DMS153 treated with DMSO at 0.1 percent for 48 hours (cell line): Measurements from ENCODE around the gene DDX27.

ENCODE experiments used
- DNase-seq: peaks from one replicate; lab custom pipeline; 2025; ENCODE audit not compliant: unreplicated experiment; lab: John Stamatoyannopoulos, UW

The DDX27 gene

DNA sequence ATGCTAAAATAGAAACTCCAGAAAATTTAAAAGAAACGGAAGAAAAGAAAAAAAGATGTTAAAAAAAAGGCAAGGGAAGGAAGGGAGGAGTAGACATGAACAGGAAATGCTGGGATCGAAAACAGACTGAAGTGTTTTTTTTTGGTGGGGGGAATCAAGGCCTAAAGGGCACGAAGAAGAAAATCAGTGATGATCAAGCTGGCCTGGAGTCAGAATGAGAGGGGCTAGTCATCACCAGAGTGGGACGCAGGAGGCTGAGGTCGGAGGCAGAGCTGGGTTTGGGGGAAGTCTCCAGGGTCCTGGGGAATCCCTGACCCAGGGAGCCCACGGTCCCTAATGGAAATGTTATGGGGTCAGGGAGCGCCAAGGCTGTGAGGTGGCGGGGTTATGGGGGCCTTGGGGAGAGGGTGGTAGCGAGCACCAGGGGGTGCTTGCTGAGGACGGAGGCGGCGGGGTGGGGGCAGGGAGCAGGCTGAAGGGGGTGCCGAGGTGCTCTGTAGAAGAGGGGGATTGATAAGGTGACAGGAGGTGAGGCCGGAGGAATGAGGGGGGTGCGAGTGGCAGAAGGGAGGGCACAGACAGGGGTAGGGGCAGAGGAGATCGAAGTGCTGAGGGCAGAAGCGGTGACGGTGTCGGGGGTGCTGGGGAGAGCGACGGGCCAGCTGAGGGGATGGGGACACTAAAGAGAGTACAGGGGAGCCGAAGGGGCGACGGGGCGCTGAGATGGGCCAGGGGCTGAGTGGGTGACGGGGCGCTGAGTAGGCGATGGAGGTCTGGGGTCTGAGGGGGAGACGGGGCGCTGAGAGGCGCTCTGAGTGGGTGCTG lies 58.0 kb downstream of the DDX27 start:
- DNase-seq = no peak

DNA sequence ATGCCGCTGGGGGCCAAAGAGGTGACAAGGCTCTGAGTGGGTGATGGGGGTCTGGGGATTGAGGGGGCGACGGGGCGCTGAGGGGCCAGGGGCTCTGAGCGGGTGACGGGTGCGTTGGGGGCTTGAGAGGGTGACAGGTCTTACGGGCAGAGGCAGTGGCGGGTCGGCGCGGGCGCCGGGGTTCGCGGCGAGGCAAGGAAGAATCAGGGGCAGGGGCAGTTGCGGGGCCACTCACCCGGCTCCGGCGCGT lies 58.5 kb downstream of the DDX27 start:
- DNase-seq = no peak

DNA sequence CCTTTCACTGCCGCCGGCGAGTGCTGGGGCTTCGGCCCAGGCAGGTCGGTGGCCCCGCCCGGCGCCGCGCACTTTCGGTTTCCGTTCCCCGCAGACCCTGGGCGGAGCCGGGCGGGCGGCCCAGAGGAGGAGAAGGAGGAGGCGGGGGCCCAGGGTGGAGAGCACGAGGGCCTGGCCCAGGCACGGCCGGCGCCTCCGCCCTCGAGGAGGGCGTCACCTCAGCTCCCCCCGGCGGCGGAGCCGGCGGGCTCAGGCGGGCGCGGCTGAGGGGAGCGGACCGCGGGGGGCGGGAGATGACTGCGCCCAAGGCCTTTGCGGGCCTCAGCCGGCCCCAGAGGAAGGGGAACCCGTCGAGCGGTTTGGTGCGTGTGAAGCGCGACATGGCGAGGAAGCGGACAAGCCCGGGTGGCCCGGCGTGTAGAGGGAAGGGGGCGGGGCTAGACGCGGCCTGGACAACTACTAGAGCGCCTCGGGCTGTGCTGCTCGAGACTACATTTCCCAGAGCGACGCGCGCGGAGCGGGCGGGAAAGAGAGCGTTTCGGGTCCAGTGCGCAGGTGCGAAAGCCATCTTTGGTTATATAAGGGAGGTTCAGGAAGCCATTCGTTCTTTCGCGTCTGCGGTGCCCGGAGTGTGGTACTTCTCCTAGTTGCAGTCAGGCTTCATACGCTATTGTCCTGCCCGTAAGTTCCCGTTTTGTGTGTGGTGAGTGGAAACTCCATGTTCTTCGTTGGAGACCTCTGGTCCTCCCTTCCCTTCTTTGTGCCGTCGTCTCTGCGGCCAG lies 59.0 kb downstream of the DDX27 start, which contains the start of gene ZNFX1:
TSS of gene ZNFX1 (minus strand) at position 22 of the 782 bp plus-strand sequence. CDS start 2,218 bp downstream, outside the sequence.
- DNase-seq = peak; percentile 95

DNA sequence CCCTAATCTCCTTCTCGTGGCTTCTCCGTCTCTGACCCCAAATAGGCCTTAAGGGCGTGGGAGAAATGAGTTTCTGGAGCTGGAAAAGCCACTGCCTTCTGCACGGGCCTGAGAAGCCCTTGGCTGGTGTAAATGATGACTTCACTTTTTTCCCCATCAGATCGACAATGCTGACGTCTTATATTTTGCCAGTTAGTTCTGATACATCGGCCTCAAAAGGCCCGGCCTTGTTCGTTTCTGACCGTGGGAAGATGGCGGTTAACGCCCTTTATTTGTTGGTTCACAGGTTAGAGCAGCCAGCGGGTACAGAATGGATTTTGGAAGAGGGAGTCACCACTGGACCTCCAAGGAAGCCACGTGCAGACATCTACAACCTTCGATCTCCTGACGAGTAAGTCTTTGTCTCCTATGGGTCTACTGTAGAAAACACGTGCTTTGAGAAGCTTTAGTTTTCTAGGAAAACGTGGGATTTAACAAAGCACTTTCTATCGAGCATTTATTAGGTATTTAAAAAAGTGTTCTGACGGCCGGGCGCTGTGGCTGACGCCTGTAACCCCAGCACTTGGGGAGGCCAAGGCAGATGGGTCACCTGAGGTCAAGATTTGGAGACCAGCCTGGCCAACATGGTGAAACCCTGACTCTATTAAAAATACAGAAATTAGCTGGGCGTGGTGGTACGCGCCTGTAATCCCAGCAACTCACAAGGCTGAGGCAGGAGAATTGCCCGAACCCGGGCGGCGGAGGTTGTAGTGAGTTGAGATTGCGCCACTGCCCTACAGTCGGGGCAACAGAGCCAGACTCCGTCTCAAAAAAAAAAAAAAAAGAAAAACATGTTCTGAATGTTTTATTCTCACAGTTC lies 59.8 kb downstream of the DDX27 start:
- DNase-seq = no peak

GRCh38 chr20:49279677-49280462 lies 60.7 kb downstream of the DDX27 start:
- DNase-seq = no peak

- no peak for DNase-seq
Measured at GRCh38 chr20:49280463-49281058, 61.3 kb downstream of the DDX27 start.

DNA sequence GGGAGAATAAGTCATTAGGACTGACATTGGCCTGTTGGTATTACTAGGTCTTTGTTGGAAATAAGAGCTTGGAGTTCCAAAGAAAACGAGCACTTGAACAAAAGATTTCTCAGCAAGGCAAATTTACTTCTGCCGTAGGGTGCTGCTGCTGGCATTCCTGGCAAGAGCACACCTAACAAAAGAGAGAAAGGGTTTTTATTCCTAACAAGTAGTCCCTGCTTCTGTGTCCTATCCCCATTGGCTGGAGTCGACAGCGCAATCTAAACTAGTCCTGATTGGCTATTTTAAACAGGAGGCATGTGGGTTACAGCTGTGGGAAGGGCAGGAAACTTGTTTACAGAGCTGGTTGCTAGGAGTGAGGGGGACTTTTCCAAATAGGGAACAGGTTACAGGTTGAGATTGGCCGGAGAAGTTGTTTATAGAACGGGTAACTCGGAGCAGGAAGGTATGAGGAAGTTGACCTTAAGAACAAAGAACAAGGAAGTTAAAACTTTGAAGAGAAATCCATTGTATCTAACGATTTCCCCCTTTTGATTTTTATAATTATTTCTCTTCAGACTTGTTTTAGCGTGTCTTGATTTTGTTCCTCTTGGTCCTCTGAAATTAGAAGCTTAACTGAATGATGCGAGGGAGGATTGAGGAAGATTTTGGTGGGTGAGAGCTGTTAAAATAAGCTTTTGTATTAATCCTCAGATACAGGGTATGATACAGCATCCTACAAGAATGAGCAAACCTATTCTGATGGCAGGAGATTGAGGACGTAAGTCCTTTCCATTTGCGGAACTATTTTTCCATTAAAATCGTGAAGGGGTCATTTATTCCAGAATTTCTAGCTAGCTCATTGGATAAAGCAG lies 62.1 kb downstream of the DDX27 start:
- no peak for DNase-seq

- DNase-seq = no peak
Measured at GRCh38 chr20:49281913-49282467, 62.8 kb downstream of the DDX27 start.

- DNase-seq = no peak
Measured at GRCh38 chr20:49282584-49283171, 63.5 kb downstream of the DDX27 start.

GRCh38 chr20:49283176-49283702 lies 64.0 kb downstream of the DDX27 start:
- DNase-seq = no peak

DNA sequence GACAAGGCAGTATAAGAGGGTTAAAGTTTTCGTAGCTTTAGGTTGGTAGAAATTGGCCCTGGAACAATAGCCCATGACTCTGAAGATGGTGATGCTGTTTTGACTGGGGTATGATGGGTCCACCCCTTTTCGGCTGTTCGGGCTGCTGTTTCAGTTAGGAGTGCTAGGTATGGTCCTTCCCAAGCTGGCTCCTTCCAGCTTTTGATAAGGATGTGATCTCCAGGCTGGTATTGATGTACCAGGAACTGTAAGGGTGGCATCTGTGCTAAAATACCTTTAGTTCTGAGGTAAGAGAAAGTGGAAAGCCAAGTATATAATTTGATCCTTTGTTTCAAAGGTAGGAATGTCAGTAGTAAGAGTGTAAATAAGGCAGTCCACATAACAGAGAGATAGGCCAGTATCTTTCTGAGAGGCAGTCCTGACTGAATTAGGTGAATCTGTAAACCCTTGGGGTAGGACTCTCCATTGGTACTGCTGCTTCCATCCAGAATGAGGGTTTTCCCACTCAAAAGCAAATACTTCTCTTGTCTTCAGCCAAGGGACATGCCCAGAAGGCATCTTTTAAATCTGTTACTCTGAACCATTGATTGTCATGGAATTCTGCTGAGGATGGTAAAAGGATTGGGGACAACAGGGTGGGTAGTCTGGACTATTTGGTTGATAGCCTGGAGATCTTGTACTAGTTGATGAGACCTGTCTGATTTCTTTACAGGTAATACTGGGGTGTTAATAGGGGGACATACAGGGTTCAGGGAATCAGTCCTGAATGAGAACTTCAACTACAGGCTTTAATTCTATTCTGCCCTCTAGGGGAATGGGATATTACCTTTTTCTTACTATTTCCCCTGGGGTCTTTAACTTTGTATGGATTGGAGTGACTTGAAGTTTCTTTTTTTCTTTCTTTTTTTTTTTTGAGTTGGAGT lies 64.7 kb downstream of the DDX27 start:
- DNase-seq = no peak

GRCh38 chr20:49284818-49285217 lies 65.6 kb downstream of the DDX27 start:
- DNase-seq = no peak

DNA sequence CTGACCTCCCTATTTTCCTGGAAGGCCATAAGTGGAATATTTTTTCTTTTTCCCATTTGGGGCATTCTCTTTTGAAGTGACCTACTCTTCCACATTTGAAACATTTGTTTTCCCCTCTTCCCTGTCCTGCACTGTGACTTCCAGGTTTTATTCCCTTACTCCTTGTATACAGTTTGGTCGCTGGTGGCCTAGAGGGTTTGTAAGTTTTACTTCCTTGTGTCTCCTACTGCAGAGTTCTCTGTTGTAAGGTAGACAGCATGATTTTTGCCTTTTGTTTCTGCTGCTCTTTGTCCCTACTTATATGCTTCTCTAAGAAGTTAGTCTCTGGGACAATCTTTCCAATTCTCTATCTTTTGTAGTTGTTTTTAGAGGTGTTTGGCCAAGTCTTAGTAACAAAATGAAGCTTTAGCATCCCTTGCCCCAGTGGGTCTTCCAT lies 66.0 kb downstream of the DDX27 start:
- DNase-seq = no peak

DNA sequence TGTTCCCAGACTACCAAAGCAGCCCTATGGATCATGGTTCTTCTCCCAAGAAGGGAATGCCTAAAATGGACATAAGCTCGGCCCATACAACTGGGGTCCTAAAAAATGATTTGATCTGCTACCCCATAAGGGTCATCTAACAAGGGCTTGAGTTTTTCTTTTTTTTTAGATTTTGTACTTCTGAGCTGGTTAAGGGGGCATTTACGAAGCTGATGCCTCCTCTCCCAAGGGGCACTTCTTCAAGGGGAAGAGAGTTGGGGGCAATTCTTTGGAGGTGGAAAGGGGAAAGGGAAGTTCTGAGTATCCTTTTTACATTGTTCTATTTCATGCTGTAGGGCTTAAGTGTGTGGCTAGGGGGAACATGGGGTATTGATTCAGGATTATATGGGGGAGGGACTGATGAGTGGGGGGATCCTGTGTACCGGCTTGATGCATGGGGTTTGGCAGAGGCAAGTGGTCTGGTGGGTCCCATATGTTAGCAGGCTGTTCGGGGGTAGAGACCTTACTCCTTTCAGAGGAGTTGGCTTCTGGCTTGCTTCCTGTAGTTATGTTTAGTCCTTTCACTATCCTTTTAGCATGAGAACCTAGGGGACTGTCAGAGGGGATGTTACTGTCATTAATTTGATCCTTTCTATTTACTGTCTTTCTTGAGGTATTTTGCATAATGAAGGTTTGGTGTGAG lies 66.7 kb downstream of the DDX27 start:
- no peak for DNase-seq

DNA sequence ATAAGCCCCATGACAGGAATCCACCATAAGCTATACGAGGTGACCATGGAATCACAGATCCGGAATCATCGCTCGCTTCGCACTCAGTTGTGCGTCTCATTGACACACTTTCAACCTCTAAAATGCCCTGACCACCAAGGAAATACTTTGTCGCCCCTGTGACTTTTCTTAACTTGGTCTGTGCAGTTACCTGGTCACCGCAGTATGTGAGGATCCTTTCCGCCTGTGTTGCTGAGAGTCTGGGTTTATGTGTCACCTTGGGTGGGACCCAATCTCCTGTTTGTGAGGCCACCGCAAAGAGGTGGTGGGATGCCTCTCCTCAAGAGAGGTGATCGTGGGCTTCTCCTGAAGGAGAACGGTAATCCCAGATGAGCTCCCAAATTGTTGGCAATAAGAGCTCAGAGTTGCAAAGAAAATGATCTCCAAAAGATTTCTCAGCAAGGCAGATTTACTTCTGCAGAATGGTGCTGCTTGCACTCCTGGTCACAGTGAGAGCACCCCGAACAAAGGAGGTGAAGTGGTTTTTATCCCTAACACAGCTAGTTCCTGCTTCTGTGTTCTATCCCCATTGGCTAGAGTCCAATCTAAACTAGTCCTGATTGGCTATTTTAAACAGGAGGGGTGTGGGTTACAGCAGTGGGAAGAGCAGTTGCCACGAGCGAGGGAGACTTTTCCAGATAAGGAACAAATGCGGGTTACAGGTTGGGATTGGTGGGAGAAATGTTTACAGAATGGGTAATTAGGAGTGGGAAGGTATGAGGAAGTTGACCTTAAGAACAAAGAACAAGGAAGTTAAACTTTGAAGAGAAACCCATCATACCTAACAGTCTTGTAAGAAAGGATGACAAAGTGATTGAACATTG lies 67.7 kb downstream of the DDX27 start:
- no peak for DNase-seq
